HepG2 (cell line): Measurements from ENCODE around the gene GCDH. TPM values are rescaled to one million over a fixed set of nuclear protein-coding genes. Genes with fewer than 3 reads are reported as not detected.

Experiments
- ATAC-seq: fragments of 200-7000 bp; cut with Tn5 transposase; 3 replicates; pipeline ENCODE4 v1.9.1; 2020; ENCODE audit warnings: mild to moderate bottlenecking, moderate library complexity
- BruUV-seq: library from RNA; stranded (reverse); fragments of 400-500 nt; replicated peaks from 2 replicates; lab custom pipeline; 2021; lab: Mats Ljungman, UMichigan
- CTCF ChIA-PET: fragments of 300-600 bp; formaldehyde crosslinking; extraction: SDS; loops from one replicate; lab custom pipeline; 2021; ENCODE audit warnings: low total read pairs, inconsistent platforms, low intra/inter-chr PET ratio; lab: Yijun Ruan, JAX
- POLR2A ChIA-PET: fragments of 350-600 bp; sonication (Branson Sonifier 250); formaldehyde crosslinking; loops from one replicate; lab custom pipeline; 2020; ENCODE audit warnings: antibody characterized with exemption, inconsistent platforms; lab: Yijun Ruan, JAX
- DNase-seq: peaks from one replicate; pipeline ENCODE4 v3.0.0-alpha.2; 2015; ENCODE audit warnings: low spot score
- FAIRE-seq: peaks from 3 replicates; lab custom pipeline; 2011; peaks lifted over from hg19 to GRCh38; lab: Jason Lieb, UNC
- H2AFZ ChIP-seq: one replicate; pipeline ENCODE4 v1.6.1; 2011; ENCODE audit warnings: low read length, inconsistent platforms
- H3K27ac ChIP-seq: fragments of 300-600 bp; 3 replicates; pipeline ENCODE4 v1.8.0; 2011; ENCODE audit warnings: mixed run types, mild to moderate bottlenecking, mixed read lengths, low read length, inconsistent platforms; ENCODE audit not compliant: insufficient read depth; ENCODE audit errors: extremely low read length
- H3K27me3 ChIP-seq, 2 experiments: fragments of 200-600 bp in 1 of 2; 2 replicates in 1 of 2; 3 replicates in 1 of 2; pipeline versions ENCODE4 v1.6.0 to v1.8.0; 2011; ENCODE audit warnings: low read length in 2 of 2, mild to moderate bottlenecking in 2 of 2, moderate library complexity in 2 of 2, inconsistent platforms in 1 of 2; ENCODE audit not compliant: insufficient read depth in 2 of 2, control insufficient read depth in 1 of 2
- H3K36me3 ChIP-seq, 2 experiments: fragments of 200-600 bp in 1 of 2; replicated peaks in 1 of 2; 2 replicates in 1 of 2; 3 replicates in 1 of 2; pipeline versions ENCODE4 v1.5.1 to v1.8.0; 2011; ENCODE audit warnings: low read length in 2 of 2, inconsistent platforms in 1 of 2; ENCODE audit not compliant: insufficient read depth in 2 of 2, control insufficient read depth in 1 of 2
- H3K4me1 ChIP-seq: 2 replicates; pipeline ENCODE4 v1.5.1; 2012; ENCODE audit warnings: low read length, inconsistent platforms; ENCODE audit not compliant: insufficient read depth
- H3K4me2 ChIP-seq: 2 replicates; pipeline ENCODE4 v1.6.0; 2011; ENCODE audit warnings: low read depth, low read length, inconsistent platforms
- H3K4me3 ChIP-seq, 3 experiments: fragments of 200-600 bp in 1 of 3; sonication (generic), shearing (Covaris generic) in 1 of 3; replicated peaks in 1 of 3; 2 replicates each; pipeline ENCODE4 v1.5.1; 2011 to 2016; ENCODE audit warnings: low read length in 3 of 3, inconsistent platforms in 2 of 3, low read depth in 2 of 3, mild to moderate bottlenecking in 2 of 3, control low read depth in 1 of 3, mixed read lengths in 1 of 3; ENCODE audit not compliant: insufficient read depth in 1 of 3
- H3K79me2 ChIP-seq: one replicate; pipeline ENCODE4 v1.6.1; 2011; ENCODE audit warnings: low read length, inconsistent platforms; ENCODE audit not compliant: insufficient read depth
- H3K9ac ChIP-seq: 2 replicates; pipeline ENCODE4 v1.6.0; 2011; ENCODE audit warnings: mild to moderate bottlenecking, low read depth, low read length, inconsistent platforms; ENCODE audit not compliant: insufficient read depth
- H3K9me3 ChIP-seq: 2 replicates; pipeline ENCODE4 v1.5.1; 2012; ENCODE audit warnings: mild to moderate bottlenecking, low read length
- H4K20me1 ChIP-seq: 2 replicates; pipeline ENCODE4 v1.6.0; 2011; ENCODE audit warnings: inconsistent platforms, mild to moderate bottlenecking, low read length, moderate library complexity; ENCODE audit not compliant: insufficient read depth
- CSRNP2 ChIP-seq: sonication (generic); formaldehyde crosslinking; conservative IDR thresholded peaks from 2 replicates; pipeline ENCODE4 v1.8.0; 2022; ENCODE audit warnings: low read depth, missing genetic modification reagents
- FOXK2 ChIP-seq: fragments of 450-650 bp; IDR thresholded peaks from 2 replicates; pipeline ENCODE4 v1.6.1; 2016
- MYNN ChIP-seq: sonication (generic); formaldehyde crosslinking; IDR thresholded peaks from 2 replicates; pipeline ENCODE4 v1.4.0; 2020; ENCODE audit warnings: mild to moderate bottlenecking, low read depth, missing genetic modification reagents
- NFE2L1 ChIP-seq: sonication (generic); formaldehyde crosslinking; IDR thresholded peaks from 2 replicates; pipeline ENCODE4 v1.4.0; 2020; ENCODE audit warnings: missing genetic modification reagents, mild to moderate bottlenecking, borderline replicate concordance
- ZNF343 ChIP-seq: sonication (generic); formaldehyde crosslinking; IDR thresholded peaks from 2 replicates; pipeline ENCODE4 v1.4.0; 2020; ENCODE audit warnings: mild to moderate bottlenecking, missing genetic modification reagents
- WGBS: methylation state at CpG from one replicate; pipeline ENCODE4 v1.1.6; 2017; ENCODE audit warnings: low lambda C conversion rate; 5-methylcytosine and 5-hydroxymethylcytosine counted together
- in situ Hi-C: cut with HindIII; loops from 2 replicates; pipeline ENCODE4 v1.10.0; 2017; ENCODE audit warnings: low pct_unique_long_range_greater_than_20kb; ENCODE audit not compliant: extremely low pct_ligation_motif_present
- intact Hi-C: fragments of 100-400 bp; cut with micrococcal nuclease; formaldehyde crosslinking; loops from one replicate; pipeline ENCODE4 v1.10.0; 2022; ENCODE audit not compliant: unreplicated experiment
- polyA plus RNA-seq, 8 experiments: library from polyadenylated mRNA; depleted of rRNA in 3 of 8; stranded (reverse) in 7 of 8; unstranded in 1 of 8; fragments of >200 nt; fragmentation: Illumina TruSeq in 4 of 8; extraction: Trizol in 4 of 8; gene quantifications; 2 replicates each; pipeline versions ENCODE4 v1.2.1 to v1.2.3, GENCODE V29; 2011 to 2016; ENCODE audit warnings: low read depth in 4 of 8, missing spikeins in 1 of 8, mixed read lengths in 1 of 8; ENCODE audit not compliant: insufficient read depth in 1 of 8
- total RNA-seq, 5 experiments: library from RNA; depleted of rRNA; stranded (reverse); fragments of >200 nt; fragmentation: Illumina TruSeq; extraction: Trizol; gene quantifications; 2 replicates each; pipeline ENCODE4 v1.2.3, GENCODE V29; 2016; ENCODE audit warnings: low read depth in 1 of 5
- TF ChIP-seq, protein P1 (sequence below): sonication (generic); formaldehyde crosslinking; IDR thresholded peaks from 2 replicates; pipeline ENCODE4 v1.8.0; 2022; ENCODE audit warnings: missing genetic modification reagents, mild to moderate bottlenecking, inconsistent platforms, borderline replicate concordance
- TF ChIP-seq, protein P2 (sequence below): sonication (generic); formaldehyde crosslinking; IDR thresholded peaks from 2 replicates; pipeline ENCODE4 v1.5.1; 2020; ENCODE audit warnings: mild to moderate bottlenecking, missing genetic modification reagents, moderate library complexity

GCDH gene
- total and polyA plus RNA-seq, 2 of the 13 experiments (the other 11 are each of a cell fraction or from before 2014, with no cell fraction given): 15.1 to 38.0 TPM

DNA sequence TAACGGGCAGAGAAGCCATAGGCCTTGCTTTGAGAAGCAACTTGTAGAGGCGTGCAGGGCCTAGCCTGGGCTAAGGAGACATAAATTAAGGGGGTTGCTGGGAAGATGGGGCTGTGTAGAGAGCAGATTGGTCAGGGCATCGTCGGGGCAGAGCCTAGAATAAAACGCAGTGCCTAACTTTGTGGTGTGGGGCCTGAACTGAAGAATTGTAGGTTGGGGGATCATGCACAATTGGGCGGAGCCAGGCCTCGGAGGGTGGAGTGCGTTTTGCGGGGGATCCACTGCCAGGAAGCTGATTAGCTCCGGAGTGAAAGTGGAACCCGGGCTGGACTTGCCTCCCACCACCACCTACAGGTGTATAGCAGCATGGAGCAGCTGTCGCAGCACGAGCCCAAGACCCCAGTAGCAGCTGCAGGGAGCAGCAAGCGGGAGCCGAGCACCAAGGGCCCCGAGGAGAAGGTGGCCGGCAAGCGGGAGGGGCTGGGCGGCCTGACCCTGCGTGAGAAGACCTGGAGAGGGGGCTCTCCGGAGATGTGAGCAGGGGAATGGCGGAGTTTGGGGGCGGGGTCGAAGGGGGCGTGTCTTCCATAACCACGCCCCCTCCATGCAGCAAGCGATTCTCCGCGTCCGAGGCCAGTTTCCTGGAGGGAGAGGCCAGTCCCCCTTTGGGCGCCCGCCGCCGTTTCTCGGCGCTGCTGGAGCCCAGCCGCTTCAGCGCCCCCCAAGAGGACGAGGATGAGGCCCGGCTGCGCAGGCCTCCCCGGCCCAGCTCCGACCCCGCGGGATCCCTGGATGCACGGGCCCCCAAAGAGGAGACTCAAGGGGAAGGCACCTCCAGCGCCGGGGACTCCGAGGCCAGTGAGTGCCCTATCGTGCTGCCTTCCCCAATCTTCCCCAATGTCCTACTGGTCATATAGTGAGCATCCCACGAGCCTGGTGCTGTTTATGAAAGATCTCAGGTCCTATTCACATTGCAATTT, 23.6 kb upstream of the GCDH start:
- TF ChIP-seq ZNF343 (no peak), FOXK2 (no peak), NFE2L1 (CRISPR knock-in tag) (no peak), CSRNP2 (no peak), MYNN (CRISPR knock-in tag) (no peak)
- TF ChIP-seq, protein P1, sequence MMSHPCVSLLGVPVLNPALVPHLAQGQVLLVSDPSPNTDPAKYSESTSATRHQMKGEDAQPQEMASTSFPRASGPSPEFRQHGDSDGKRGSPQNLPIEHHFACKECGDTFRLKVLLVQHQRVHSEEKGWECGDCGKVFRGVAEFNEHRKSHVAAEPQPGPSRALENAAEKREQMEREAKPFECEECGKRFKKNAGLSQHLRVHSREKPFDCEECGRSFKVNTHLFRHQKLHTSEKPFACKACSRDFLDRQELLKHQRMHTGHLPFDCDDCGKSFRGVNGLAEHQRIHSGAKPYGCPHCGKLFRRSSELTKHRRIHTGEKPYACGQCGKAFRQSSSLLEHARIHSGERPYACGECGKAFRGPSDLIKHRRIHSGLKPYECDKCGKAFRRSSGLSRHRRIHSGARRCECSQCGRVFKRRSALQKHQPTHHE (CRISPR knock-in tag): no peak
- TF ChIP-seq, protein P2, sequence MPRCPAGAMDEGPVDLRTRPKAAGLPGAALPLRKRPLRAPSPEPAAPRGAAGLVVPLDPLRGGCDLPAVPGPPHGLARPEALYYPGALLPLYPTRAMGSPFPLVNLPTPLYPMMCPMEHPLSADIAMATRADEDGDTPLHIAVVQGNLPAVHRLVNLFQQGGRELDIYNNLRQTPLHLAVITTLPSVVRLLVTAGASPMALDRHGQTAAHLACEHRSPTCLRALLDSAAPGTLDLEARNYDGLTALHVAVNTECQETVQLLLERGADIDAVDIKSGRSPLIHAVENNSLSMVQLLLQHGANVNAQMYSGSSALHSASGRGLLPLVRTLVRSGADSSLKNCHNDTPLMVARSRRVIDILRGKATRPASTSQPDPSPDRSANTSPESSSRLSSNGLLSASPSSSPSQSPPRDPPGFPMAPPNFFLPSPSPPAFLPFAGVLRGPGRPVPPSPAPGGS (CRISPR knock-in tag): no peak
- TF ChIP-seq, all 625 proteins: peak for 0
- Histone ChIP-seq H3K4me2 (no peak overlapping the region), H3K27ac (no peak overlapping the region), H3K36me3 (no peaks in the 10 kb centered on the region), H3K27me3 (no peaks in the 10 kb centered on the region), H2AFZ (no peak overlapping the region), H3K4me1 (peaks cover 19% of the 10 kb centered on the region), H3K79me2 (no peaks in the 10 kb centered on the region), H3K4me3 (no peak overlapping the region), H3K9ac (no peak overlapping the region), H4K20me1 (no peaks in the 10 kb centered on the region), H3K9me3 (no peaks in the 10 kb centered on the region)
- BruUV-seq: no TSS peak
- intact Hi-C loops: no loop called here
- ChIA-PET POLR2A (no interaction called here), CTCF (no interaction called here)
- DNase-seq (no peak), ATAC-seq (no peak), FAIRE-seq (no peak)
- in situ Hi-C loops: no loop called here
- whole genome bisulfite sequencing: 95% methylated on average over 36 of the region's 51 CpGs
